ENCODE data around the gene SLMAP. TPM values are rescaled to one million over a fixed set of nuclear protein-coding genes. Genes with fewer than 3 reads are reported as not detected.

SLMAP gene
- total RNA-seq, 1 donor from 2014 or later = 108 TPM

DNA sequence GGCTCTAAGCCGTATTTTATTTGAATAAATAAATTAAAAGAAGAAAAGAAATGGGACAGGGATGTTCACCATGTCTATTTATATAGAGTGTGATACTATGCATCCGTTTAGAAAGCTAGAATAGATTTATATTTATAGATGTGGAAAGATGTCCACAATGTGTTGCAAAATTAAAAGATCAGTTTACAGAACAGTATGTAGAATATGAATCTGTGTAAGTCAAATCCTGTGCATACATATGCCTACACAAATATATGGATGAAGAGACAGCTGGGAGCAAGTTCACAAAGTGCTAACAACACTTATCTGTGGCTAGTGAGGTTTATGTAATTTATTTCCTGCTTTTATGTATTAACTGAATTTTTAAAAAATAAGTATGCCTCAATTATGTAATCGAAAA is 25.4 kb upstream of the SLMAP start:
- Mint-ChIP-seq H3K4me1 (peaks cover 6% of the 10 kb centered on the region), H3K27me3 (ENCODE audit: low read depth) (no peaks in the 10 kb centered on the region), H3K9me3 (no peaks in the 10 kb centered on the region), H3K36me3 (no peaks in the 10 kb centered on the region), H3K27ac (no peak overlapping the region), H3K4me3 (no peak overlapping the region)
- no peak for DNase-seq (ENCODE audit: low spot score in 2 of 2, unreplicated experiment in 2 of 2)
- no peak for TF ChIP-seq CTCF (IDR thresholded peaks at IDR 0.05; ENCODE audit: unreplicated experiment)

GRCh38 chr3:57731311-57731710 is 24.8 kb upstream of the SLMAP start:
- no peak for TF ChIP-seq CTCF (IDR thresholded peaks at IDR 0.05; ENCODE audit: unreplicated experiment)
- no peak overlapping the region for H3K27ac Mint-ChIP-seq
- H3K4me3 Mint-ChIP-seq = no peak overlapping the region
- no peaks in the 10 kb centered on the region for H3K9me3 Mint-ChIP-seq
- no peaks in the 10 kb centered on the region for H3K27me3 Mint-ChIP-seq (ENCODE audit: low read depth)
- H3K4me1 Mint-ChIP-seq = peaks cover 6% of the 10 kb centered on the region
- no peak for DNase-seq (ENCODE audit: low spot score in 2 of 2, unreplicated experiment in 2 of 2)
- H3K36me3 Mint-ChIP-seq = no peaks in the 10 kb centered on the region

DNA sequence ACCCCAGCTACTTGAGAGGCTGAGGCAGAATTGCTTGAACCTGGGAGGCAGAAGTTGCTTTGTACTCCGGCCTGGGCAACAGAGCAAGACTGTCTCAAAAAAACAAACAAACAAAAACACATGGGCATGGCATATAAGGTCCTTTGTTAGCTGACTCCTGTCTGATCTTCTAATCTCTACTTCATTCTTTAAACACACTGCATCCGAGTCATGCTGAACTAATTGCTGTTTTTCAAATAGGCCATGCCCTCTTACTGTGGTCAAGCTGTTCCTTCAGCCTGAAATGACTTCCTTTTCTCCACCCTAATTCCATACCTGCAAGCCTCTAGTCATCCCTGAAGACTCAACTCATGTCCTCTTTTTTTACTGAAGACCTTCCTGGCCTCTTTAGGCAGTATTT is 22.3 kb upstream of the SLMAP start:
- Mint-ChIP-seq H3K27ac (no peak overlapping the region), H3K36me3 (no peaks in the 10 kb centered on the region), H3K4me1 (peaks cover 6% of the 10 kb centered on the region), H3K27me3 (ENCODE audit: low read depth) (no peaks in the 10 kb centered on the region), H3K9me3 (no peaks in the 10 kb centered on the region), H3K4me3 (no peak overlapping the region)
- TF ChIP-seq CTCF (IDR thresholded peaks at IDR 0.05; ENCODE audit: unreplicated experiment) = no peak
- DNase-seq (ENCODE audit: low spot score in 2 of 2, unreplicated experiment in 2 of 2) = no peak

GRCh38 chr3:57735405-57735804 is 20.7 kb upstream of the SLMAP start:
- Mint-ChIP-seq H3K9me3 (no peaks in the 10 kb centered on the region), H3K4me1 (no peaks in the 10 kb centered on the region), H3K27ac (no peak overlapping the region), H3K36me3 (no peaks in the 10 kb centered on the region), H3K4me3 (no peak overlapping the region), H3K27me3 (ENCODE audit: low read depth) (no peaks in the 10 kb centered on the region)
- no peak for DNase-seq (ENCODE audit: low spot score in 2 of 2, unreplicated experiment in 2 of 2)
- no peak for TF ChIP-seq CTCF (IDR thresholded peaks at IDR 0.05; ENCODE audit: unreplicated experiment)

GRCh38 chr3:57737840-57738239 is 18.3 kb upstream of the SLMAP start:
- Mint-ChIP-seq H3K9me3 (no peaks in the 10 kb centered on the region), H3K4me3 (no peak overlapping the region), H3K27me3 (ENCODE audit: low read depth) (no peaks in the 10 kb centered on the region), H3K36me3 (no peaks in the 10 kb centered on the region), H3K4me1 (no peaks in the 10 kb centered on the region), H3K27ac (no peak overlapping the region)
- no peak for DNase-seq (ENCODE audit: low spot score in 2 of 2, unreplicated experiment in 2 of 2)
- no peak for TF ChIP-seq CTCF (IDR thresholded peaks at IDR 0.05; ENCODE audit: unreplicated experiment)

- H3K27me3 Mint-ChIP-seq (ENCODE audit: low read depth) = no peaks in the 10 kb centered on the region
- no peaks in the 10 kb centered on the region for H3K4me1 Mint-ChIP-seq
- H3K27ac Mint-ChIP-seq = no peak overlapping the region
- no peaks in the 10 kb centered on the region for H3K36me3 Mint-ChIP-seq
- H3K9me3 Mint-ChIP-seq = no peaks in the 10 kb centered on the region
- H3K4me3 Mint-ChIP-seq = no peak overlapping the region
- no peak for DNase-seq (ENCODE audit: low spot score in 2 of 2, unreplicated experiment in 2 of 2)
- TF ChIP-seq CTCF (IDR thresholded peaks at IDR 0.05; ENCODE audit: unreplicated experiment) = no peak
Observed at GRCh38 chr3:57738391-57738790, 17.7 kb upstream of the SLMAP start.

Measured in mesothelial cell of epicardium (in vitro differentiated cells).